HG02571 (cell line): Measurements from ENCODE around the gene PRIMA1.

Source experiments
- ATAC-seq: cut with Tn5 transposase; IDR thresholded peaks from one replicate; pipeline ENCODE4 v1.9.1; 2021; ENCODE audit warnings: mild to moderate bottlenecking, moderate library complexity; ENCODE audit not compliant: unreplicated experiment

The PRIMA1 gene

DNA sequence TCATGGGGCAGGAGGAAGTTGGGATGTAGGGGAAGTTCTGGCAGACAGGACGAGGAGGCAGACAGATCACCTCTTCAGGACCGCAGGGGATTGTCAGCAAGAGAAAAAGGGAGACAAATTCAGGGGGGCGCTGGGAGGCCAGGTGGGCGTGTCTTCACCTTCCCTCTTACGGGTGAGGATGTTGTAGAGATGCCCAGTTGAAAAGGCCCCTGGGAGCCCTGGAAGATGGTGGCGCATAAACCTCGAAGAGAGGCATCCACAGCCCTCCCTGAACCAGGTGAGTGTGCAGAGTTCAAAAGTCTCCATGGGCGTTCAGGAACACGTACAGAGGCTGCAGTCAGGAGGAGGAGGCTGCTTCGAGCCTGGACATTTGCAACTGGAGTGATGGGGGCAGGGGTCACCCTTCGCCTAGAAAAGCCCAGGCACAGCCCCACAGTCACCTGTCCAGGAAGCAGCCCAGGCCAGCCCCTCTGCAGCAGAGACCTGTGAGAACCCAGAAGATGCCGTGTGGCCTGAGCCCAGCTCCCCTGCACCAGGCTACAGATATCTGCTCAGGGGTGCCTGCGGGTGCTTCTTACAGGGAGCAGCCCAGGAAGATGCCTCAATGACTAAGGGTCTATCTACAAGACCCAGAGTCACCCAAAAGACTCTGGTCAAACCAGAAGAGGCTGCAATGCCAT lies 74.4 kb downstream of the PRIMA1 start:
- ATAC-seq = no peak

DNA sequence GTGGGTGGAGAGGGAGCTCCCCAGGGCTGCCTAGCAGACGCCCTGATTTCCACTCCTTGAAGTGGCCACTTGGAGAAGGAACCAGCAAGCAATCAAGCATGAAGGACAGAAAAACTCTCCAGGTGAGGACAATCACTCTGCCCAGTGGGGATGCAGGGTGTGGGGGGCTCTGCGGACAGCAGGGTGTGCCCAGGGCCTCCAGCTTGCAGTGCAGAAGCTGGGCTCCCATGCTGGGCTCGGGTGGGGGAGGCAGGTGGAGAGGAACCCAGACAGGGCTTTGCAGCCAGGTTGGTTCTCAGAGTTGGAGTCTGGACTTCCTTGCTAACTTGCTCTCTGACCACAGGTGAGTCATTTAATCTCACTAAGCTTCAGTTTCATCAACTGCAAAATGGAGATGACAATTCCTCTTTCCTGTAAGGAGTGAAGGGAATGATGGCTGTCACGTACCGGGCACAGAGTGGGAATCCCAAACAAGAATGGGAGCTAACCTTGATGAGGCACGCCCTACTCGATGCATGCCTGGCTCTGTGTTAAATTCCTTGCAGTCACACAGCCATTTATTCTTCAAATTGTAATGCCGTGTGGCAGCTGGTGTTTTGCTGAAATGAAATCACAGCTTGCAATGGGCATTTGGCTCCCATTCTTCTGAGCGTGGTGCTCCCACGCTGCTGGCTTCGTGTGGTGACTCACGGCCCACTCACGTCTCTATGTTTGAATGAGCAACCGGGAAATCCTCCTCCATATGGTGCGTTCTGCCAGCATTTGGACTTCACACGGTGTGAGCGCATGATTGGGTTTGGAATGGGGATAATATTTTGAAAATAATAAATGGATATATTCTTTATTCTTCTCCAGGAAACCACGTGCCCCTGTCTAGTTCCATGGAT lies 75.2 kb downstream of the PRIMA1 start:
- ATAC-seq = no peak

DNA sequence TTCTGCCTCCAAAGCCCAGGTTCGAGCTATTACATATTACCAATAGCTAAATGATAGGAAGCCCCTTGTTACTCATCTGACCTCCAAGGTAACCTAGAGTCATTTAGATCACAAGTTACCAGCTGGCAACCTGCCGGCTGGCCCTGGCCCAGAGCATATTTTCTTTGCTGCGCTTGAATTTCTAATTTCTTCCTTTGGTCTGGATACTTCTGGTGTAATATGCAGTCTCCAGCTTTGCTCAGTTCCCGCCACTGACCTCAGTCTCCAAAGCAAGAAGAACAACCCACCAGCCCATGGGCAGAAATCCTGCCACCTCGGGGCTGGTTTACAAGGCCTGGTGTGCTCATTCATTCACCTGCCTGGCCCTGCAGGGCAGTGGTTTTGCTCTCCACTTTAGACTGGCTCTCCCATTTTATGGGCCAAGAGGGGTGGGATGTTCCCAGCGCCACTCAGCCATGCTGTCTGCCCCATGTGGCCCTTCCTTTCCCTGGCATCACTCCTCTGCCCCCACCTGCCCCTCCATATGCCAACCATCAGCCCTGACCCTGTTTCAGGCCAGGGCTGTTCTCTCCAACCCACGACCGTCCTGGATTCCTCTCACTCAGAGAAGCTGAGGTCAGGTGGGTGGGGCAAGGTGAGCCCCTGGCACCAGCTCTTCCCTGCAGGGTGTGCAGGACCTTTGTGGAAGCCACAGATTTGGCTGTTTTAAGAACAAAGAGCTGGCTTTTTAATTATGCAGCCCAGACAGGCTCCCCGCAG lies 76.0 kb downstream of the PRIMA1 start:
- no peak for ATAC-seq

- no peak for ATAC-seq
These were observed 79.0 kb downstream of the PRIMA1 start for GRCh38 chr14:93709249-93709648.

GRCh38 chr14:93708800-93709199 lies 79.5 kb downstream of the PRIMA1 start:
- no peak for ATAC-seq

GRCh38 chr14:93708311-93708734 lies 80.0 kb downstream of the PRIMA1 start:
- no peak for ATAC-seq

- ATAC-seq = no peak
These were observed 80.8 kb downstream of the PRIMA1 start for GRCh38 chr14:93707475-93707874.

DNA sequence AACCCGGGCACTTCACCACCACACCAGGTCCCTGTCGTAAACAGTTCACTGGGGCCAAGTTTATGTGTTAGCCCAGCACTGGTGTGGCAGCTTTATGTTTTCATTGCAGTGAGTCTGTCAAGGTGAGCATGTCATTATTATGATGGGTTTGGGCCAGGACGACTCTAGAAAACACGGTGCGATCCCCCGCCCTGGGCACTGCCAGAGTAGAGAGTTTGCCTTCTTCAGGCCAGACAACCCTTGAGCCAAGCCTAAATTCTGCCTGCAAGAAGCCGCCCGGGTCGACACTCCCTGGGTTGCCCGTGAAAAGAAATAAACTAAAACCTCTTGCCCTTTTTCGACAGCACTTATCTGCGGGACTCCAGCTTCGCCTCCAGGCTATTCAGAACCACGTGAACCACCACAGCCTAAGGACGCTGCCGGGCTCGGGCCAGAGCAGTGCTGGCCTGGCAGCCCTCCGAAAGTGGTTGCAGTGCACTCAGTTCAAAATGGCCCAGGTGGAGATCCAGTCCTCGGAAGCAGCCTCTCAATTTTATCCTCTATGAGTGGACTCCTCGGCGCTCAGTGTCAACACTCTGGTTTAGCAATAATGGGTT lies 81.8 kb downstream of the PRIMA1 start:
- ATAC-seq = no peak

- no peak for ATAC-seq
These were observed 82.7 kb downstream of the PRIMA1 start for GRCh38 chr14:93705513-93706156.

GRCh38 chr14:93703941-93704340 lies 84.3 kb downstream of the PRIMA1 start:
- ATAC-seq = no peak

- ATAC-seq = no peak
These were observed 85.3 kb downstream of the PRIMA1 start for GRCh38 chr14:93702946-93703345.

- no peak for ATAC-seq
These were observed 86.7 kb downstream of the PRIMA1 start for GRCh38 chr14:93701562-93701961.

- no peak for ATAC-seq
These were observed 87.4 kb downstream of the PRIMA1 start for GRCh38 chr14:93700928-93701327.

GRCh38 chr14:93693914-93694313 lies 94.4 kb downstream of the PRIMA1 start:
- no peak for ATAC-seq

DNA sequence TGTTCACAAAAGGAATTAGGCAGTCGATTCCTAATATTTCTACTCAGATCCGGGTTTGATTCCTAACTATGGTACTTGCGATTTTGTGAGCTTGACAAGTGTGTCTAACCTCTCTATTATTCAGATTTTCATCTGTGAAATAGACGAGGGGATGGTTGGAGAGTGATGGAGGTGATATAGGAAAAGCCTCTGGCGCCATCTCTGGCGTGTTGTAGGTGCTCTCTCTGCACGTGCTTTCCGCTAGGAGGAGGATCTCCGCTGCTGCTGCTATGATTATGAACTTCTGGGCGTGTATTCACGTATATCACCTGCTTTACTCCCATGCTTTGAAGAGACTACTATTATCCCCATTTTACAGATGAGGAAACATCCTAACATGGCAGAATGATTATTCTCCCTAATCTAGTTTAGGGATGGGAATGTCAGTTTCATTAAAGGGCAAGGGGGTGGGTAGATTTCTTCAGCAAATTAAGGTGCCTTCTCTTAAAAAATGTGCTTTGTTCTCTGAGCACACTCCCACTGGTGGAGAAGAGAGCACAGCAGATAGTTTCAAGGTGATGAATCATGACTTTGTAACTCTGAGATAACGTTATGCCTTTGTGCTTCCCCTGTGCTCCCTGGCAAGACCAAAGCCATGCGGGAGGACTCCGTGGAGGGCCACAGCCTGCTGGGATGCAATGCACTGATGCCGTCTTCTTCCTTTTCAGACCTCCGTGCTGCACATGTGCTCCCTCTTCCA lies 97.1 kb downstream of the PRIMA1 start:
- no peak for ATAC-seq

DNA sequence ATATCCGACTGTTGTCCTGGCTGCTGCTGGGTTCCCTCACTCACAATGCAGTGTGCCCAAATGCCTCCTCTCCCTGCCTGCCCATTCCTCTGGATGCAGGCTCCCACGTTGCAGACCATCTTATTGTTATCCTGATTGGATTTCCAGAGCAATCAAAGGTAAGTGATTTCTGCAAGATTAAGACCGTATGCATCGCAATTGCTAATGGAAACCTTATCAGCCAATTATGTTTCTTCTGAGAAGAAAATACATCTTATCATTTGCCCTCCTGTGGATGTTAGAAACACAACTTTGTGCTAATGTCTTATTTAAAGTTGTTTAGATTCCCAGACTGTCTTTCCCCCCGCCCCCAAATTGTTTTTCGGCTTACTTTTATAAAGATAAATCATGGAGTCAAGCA lies 98.1 kb downstream of the PRIMA1 start:
- no peak for ATAC-seq

GRCh38 chr14:93688820-93689219 lies 99.5 kb downstream of the PRIMA1 start:
- ATAC-seq = no peak

DNA sequence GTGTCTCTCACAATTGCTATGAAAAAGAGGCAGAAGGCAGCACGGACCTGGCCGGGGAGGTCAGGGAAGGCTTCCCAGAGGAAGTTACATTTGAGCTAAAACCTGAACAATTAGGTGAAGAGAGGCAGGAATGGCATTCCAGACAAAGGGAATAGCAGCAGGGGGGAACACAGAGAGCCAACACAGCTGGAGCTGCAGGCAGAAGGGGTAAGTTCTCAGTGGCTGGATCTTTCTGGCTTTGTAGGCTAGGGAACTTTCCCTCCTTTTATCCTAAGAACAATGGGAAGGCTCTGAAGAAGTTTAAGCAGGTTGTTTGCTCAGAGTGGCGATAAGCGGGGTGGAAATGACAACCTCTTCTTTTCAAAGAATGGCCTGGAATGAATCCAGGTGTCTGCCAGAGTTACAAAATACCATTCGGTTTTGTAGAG lies 100.0 kb downstream of the PRIMA1 start:
- ATAC-seq = no peak

DNA sequence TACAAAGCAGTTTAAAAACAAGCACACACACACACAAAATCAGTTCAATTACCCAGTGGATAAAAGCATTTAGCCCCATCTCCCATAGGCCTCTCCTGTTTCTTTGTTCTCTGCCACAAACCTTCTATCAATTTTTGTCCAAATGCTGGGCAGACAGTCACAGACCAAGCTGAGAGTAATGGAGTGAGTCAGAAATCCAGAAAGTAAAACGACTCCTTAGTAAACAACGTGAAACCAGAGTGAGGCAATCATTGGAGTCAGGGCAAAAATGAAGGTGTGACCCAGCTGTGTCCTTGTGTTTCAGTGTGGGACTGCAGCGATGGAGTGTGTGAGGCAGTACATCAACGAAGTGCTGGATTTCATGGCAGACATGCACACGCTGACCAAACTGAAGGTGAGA lies 102.0 kb downstream of the PRIMA1 start:
- no peak for ATAC-seq
